ENCODE measurements around the gene PLEKHG2.

The PLEKHG2 gene

GRCh38 chr19:39384839-39385568 lies 27.5 kb upstream of the PLEKHG2 start:
- DNase-seq = no peak

GRCh38 chr19:39385629-39386411 lies 26.6 kb upstream of the PLEKHG2 start:
- no peak for DNase-seq

- DNase-seq = no peak
Measured at GRCh38 chr19:39386557-39386956, 25.9 kb upstream of the PLEKHG2 start.

GRCh38 chr19:39388657-39389056 lies 23.8 kb upstream of the PLEKHG2 start:
- DNase-seq = no peak

- no peak for DNase-seq
Measured at GRCh38 chr19:39389631-39390414, 22.6 kb upstream of the PLEKHG2 start.

- no peak for DNase-seq
Measured at GRCh38 chr19:39390451-39390750, 22.1 kb upstream of the PLEKHG2 start.

GRCh38 chr19:39390751-39391437 lies 21.6 kb upstream of the PLEKHG2 start, which contains the start of the genes MED29 and PAF1:
Gene MED29 (plus strand): TSS chr19:39391378. CDS start chr19:39391423, 45 bp downstream.
Gene PAF1 (minus strand): TSS chr19:39391106. CDS start chr19:39390864, 242 bp downstream.
- peak; percentile 100 for DNase-seq

- peak; percentile 78 for DNase-seq
Measured at GRCh38 chr19:39397360-39398296, 14.8 kb upstream of the PLEKHG2 start.

- peak; percentile 66 for DNase-seq
Measured at GRCh38 chr19:39398297-39398864, 14.1 kb upstream of the PLEKHG2 start.

GRCh38 chr19:39399668-39400050 lies 12.8 kb upstream of the PLEKHG2 start:
- no peak for DNase-seq

- no peak for DNase-seq
Measured at GRCh38 chr19:39400061-39400460, 12.4 kb upstream of the PLEKHG2 start.

GRCh38 chr19:39401070-39401548 lies 11.4 kb upstream of the PLEKHG2 start:
- DNase-seq = no peak

- peak; percentile 62 for DNase-seq
Measured at GRCh38 chr19:39401549-39402345, 10.7 kb upstream of the PLEKHG2 start.

GRCh38 chr19:39402346-39403300 lies 9.8 kb upstream of the PLEKHG2 start:
- DNase-seq = peak; percentile 93

GRCh38 chr19:39403331-39404312 lies 8.8 kb upstream of the PLEKHG2 start:
- DNase-seq = peak; percentile 100

GRCh38 chr19:39405261-39405957 lies 7.1 kb upstream of the PLEKHG2 start:
- no peak for DNase-seq

Data from fibroblast of skin of right quadriceps (primary cell).